Mononuclear cell (primary cell): Measurements from ENCODE around the gene PCDHGA5. TPM values are rescaled to one million over a fixed set of nuclear protein-coding genes. Genes with fewer than 3 reads are reported as not detected.
"Not testable (repeated sequence)": the region's sequence is repeated elsewhere in the genome, so short reads cannot be mapped to it uniquely, and the experiment has no call there.

Source experiments
- H3K27me3 ChIP-seq: 2 replicates; pipeline ENCODE4 v1.6.0; 2011; ENCODE audit warnings: low read length, control low read depth; ENCODE audit not compliant: insufficient read depth
- H3K4me1 ChIP-seq: 2 replicates; pipeline ENCODE4 v1.5.1; 2011; ENCODE audit warnings: mild to moderate bottlenecking, low read length, control low read depth; ENCODE audit not compliant: insufficient read depth
- H3K4me3 ChIP-seq: 2 replicates; pipeline ENCODE4 v1.5.1; 2011; ENCODE audit warnings: mild to moderate bottlenecking, low read length, moderate library complexity
- H3K9me3 ChIP-seq: 2 replicates; pipeline ENCODE4 v1.5.1; 2011; ENCODE audit warnings: low read depth, mild to moderate bottlenecking, control low read depth, low read length
- total RNA-seq: library from RNA; depleted of rRNA; stranded (reverse); fragments of >200 nt; gene quantifications from one replicate; pipeline ENCODE4 v1.2.3, GENCODE V29; 2012

PCDHGA5 gene
- total RNA-seq, 1 donor, result 0.21 TPM

GRCh38 chr5:141413540-141414069, 49.6 kb downstream of the PCDHGA5 start:
- Histone ChIP-seq H3K4me1 (peaks cover 17% of the 10 kb centered on the region), H3K4me3 (peak overlapping the region; percentile 32), H3K9me3 (peaks cover 5% of the 10 kb centered on the region), H3K27me3 (peaks cover 95% of the 10 kb centered on the region)

GRCh38 chr5:141414548-141415274, 50.7 kb downstream of the PCDHGA5 start:
- H3K4me3 ChIP-seq, H3K9me3 ChIP-seq: not testable (repeated sequence)
- Histone ChIP-seq H3K27me3 (peaks cover 95% of the 10 kb centered on the region), H3K4me1 (peaks cover 17% of the 10 kb centered on the region)

GRCh38 chr5:141415275-141415618, 51.3 kb downstream of the PCDHGA5 start:
- H3K27me3 ChIP-seq, result peaks cover 95% of the 10 kb centered on the region
- peaks cover 17% of the 10 kb centered on the region for H3K4me1 ChIP-seq
- H3K4me3 ChIP-seq, H3K9me3 ChIP-seq: not testable (repeated sequence)

Other genes starting within 250 kb of the PCDHGA5 start
- gene PCDHB4, start 242.3 kb upstream of the PCDHGA5 start, total RNA-seq, result not detected
- 0.10 TPM for gene PCDHB5, start 229.0 kb upstream of the PCDHGA5 start, total RNA-seq
- gene PCDHB6, start 214.1 kb upstream of the PCDHGA5 start, total RNA-seq, result not detected
- under 0.01 TPM for gene PCDHB7, start 191.5 kb upstream of the PCDHGA5 start, total RNA-seq
- gene PCDHB8, start 186.4 kb upstream of the PCDHGA5 start, total RNA-seq, result not detected
- not detected for gene PCDHB16, start 181.8 kb upstream of the PCDHGA5 start, total RNA-seq
- gene PCDHB9, start 177.0 kb upstream of the PCDHGA5 start, total RNA-seq, result 0.31 TPM
- gene PCDHB10, start 171.8 kb upstream of the PCDHGA5 start, total RNA-seq, result not detected
- gene PCDHB11, start 164.5 kb upstream of the PCDHGA5 start, total RNA-seq, result not detected
- gene PCDHB12, start 155.4 kb upstream of the PCDHGA5 start, total RNA-seq, result not detected
- not detected for gene PCDHB13, start 150.2 kb upstream of the PCDHGA5 start, total RNA-seq
- not detected for gene PCDHB14, start 140.8 kb upstream of the PCDHGA5 start, total RNA-seq
- not detected for gene PCDHB15, start 118.8 kb upstream of the PCDHGA5 start, total RNA-seq
- 0.73 TPM for gene SLC25A2, start 60.1 kb upstream of the PCDHGA5 start, total RNA-seq
- 76.5 TPM for gene TAF7, start 43.4 kb upstream of the PCDHGA5 start, total RNA-seq
- gene PCDHGA1, start 33.6 kb upstream of the PCDHGA5 start, total RNA-seq, result not detected
- not detected for gene PCDHGA2, start 25.4 kb upstream of the PCDHGA5 start, total RNA-seq
- 0.10 TPM for gene PCDHGA3, start 20.3 kb upstream of the PCDHGA5 start, total RNA-seq
- gene PCDHGB1, start 14.1 kb upstream of the PCDHGA5 start, total RNA-seq, result not detected
- 0.21 TPM for gene PCDHGA4, start 9.1 kb upstream of the PCDHGA5 start, total RNA-seq
- 0.63 TPM for gene PCDHGB2, start 4.2 kb upstream of the PCDHGA5 start, total RNA-seq
- gene PCDHGB3, start 6.1 kb downstream of the PCDHGA5 start, total RNA-seq, result 0.63 TPM
- 0.10 TPM for gene PCDHGA6, start 9.7 kb downstream of the PCDHGA5 start, total RNA-seq
- 0.42 TPM for gene PCDHGA7, start 18.6 kb downstream of the PCDHGA5 start, total RNA-seq
- gene PCDHGB4, start 23.5 kb downstream of the PCDHGA5 start, total RNA-seq, result 0.31 TPM
- 0.10 TPM for gene PCDHGA8, start 28.5 kb downstream of the PCDHGA5 start, total RNA-seq
- 0.84 TPM for gene PCDHGB5, start 33.8 kb downstream of the PCDHGA5 start, total RNA-seq
- gene PCDHGA9, start 38.6 kb downstream of the PCDHGA5 start, total RNA-seq, result 0.42 TPM
- gene PCDHGB6, start 43.9 kb downstream of the PCDHGA5 start, total RNA-seq, result 0.63 TPM
- gene PCDHGA10, start 48.8 kb downstream of the PCDHGA5 start, total RNA-seq, result 0.52 TPM
- 0.31 TPM for gene PCDHGB7, start 53.5 kb downstream of the PCDHGA5 start, total RNA-seq
- gene PCDHGA11, start 56.9 kb downstream of the PCDHGA5 start, total RNA-seq, result 0.21 TPM
- 0.10 TPM for gene PCDHGA12, start 66.3 kb downstream of the PCDHGA5 start, total RNA-seq
- 0.42 TPM for gene PCDHGC3, start 111.8 kb downstream of the PCDHGA5 start, total RNA-seq
- gene PCDHGC4, start 120.9 kb downstream of the PCDHGA5 start, total RNA-seq, result 0.10 TPM
- not detected for gene PCDHGC5, start 124.9 kb downstream of the PCDHGA5 start, total RNA-seq